Mesendoderm (in vitro differentiated cells): ENCODE measurements around the gene L2HGDH.
A peak's percentile ranks its signal among the peaks of the same experiment; 100 is the strongest.

Source experiments
- DNase-seq: peaks from one replicate; pipeline ENCODE4 v3.0.0; 2013
- H2AK5ac ChIP-seq: 2 replicates; pipeline ENCODE4 v1.6.1; 2013; ENCODE audit warnings: low read length, inconsistent platforms
- H2BK120ac ChIP-seq: 2 replicates; pipeline ENCODE4 v1.6.1; 2013; ENCODE audit warnings: low read depth, mild to moderate bottlenecking, low read length, moderate library complexity, mixed read lengths
- H2BK15ac ChIP-seq: replicated peaks from 2 replicates; pipeline ENCODE4 v1.6.1; 2013; ENCODE audit warnings: low read depth, mild to moderate bottlenecking, moderate library complexity
- H2BK5ac ChIP-seq: 2 replicates; pipeline ENCODE4 v1.6.1; 2013; ENCODE audit warnings: low read length, inconsistent platforms
- H3K18ac ChIP-seq: 2 replicates; pipeline ENCODE4 v1.6.1; 2013; ENCODE audit warnings: mild to moderate bottlenecking, low read length, mixed read lengths
- H3K23ac ChIP-seq: one replicate; pipeline ENCODE4 v1.6.1; 2013; ENCODE audit warnings: low read length
- H3K27ac ChIP-seq: 2 replicates; pipeline ENCODE4 v1.5.1; 2013; ENCODE audit warnings: low read depth, mild to moderate bottlenecking, inconsistent platforms, low read length, moderate library complexity
- H3K27me3 ChIP-seq: 2 replicates; pipeline ENCODE4 v1.6.1; 2013; ENCODE audit warnings: low read length, control low read depth, mild to moderate bottlenecking, inconsistent platforms; ENCODE audit not compliant: insufficient read depth, poor library complexity
- H3K36me3 ChIP-seq: 2 replicates; pipeline ENCODE4 v1.6.1; 2013; ENCODE audit warnings: low read length, inconsistent platforms; ENCODE audit not compliant: control insufficient read depth, insufficient read depth
- H3K4ac ChIP-seq: one replicate; pipeline ENCODE4 v1.6.1; 2013; ENCODE audit warnings: low read depth, mild to moderate bottlenecking, low read length, moderate library complexity
- H3K4me1 ChIP-seq: 2 replicates; pipeline ENCODE4 v1.6.1; 2013; ENCODE audit warnings: low read depth, low read length, inconsistent platforms; ENCODE audit not compliant: control insufficient read depth
- H3K4me2 ChIP-seq: 2 replicates; pipeline ENCODE4 v1.6.1; 2013; ENCODE audit warnings: low read length
- H3K4me3 ChIP-seq: 2 replicates; pipeline ENCODE4 v1.5.1; 2013; ENCODE audit warnings: mild to moderate bottlenecking, low read length
- H3K56ac ChIP-seq: one replicate; pipeline ENCODE4 v1.6.1; 2013; ENCODE audit warnings: low read length
- H3K79me1 ChIP-seq: 2 replicates; pipeline ENCODE4 v1.6.1; 2013; ENCODE audit warnings: low read length, inconsistent platforms
- H3K79me2 ChIP-seq: 2 replicates; pipeline ENCODE4 v1.6.1; 2013; ENCODE audit warnings: mild to moderate bottlenecking, low read length; ENCODE audit not compliant: control insufficient read depth, insufficient read depth
- H3K9ac ChIP-seq: 2 replicates; pipeline ENCODE4 v1.6.1; 2013; ENCODE audit warnings: low read length, inconsistent platforms
- H4K5ac ChIP-seq: one replicate; pipeline ENCODE4 v1.6.1; 2013; ENCODE audit warnings: low read length
- H4K8ac ChIP-seq: one replicate; pipeline ENCODE4 v1.6.1; 2013; ENCODE audit warnings: low read depth, mild to moderate bottlenecking, control low read depth, low read length, moderate library complexity
- WGBS: extraction: QIAGEN DNeasy Blood & Tissue Kit; methylation state at CpG from one replicate; pipeline ENCODE4 v1.1.7; 2013; ENCODE audit warnings: low lambda C conversion rate, missing lambda C conversion rate; ENCODE audit not compliant: insufficient coverage; ENCODE audit errors: extremely low coverage; 5-methylcytosine and 5-hydroxymethylcytosine counted together

Gene L2HGDH

GRCh38 chr14:50344116-50344775 is 32.2 kb upstream of the L2HGDH start:
- Histone ChIP-seq H3K56ac (no peak overlapping the region), H2BK15ac (no peak overlapping the region), H4K8ac (no peak overlapping the region), H3K36me3 (no peaks in the 10 kb centered on the region), H3K4me2 (no peak overlapping the region), H2BK5ac (no peak overlapping the region), H3K23ac (no peak overlapping the region), H4K5ac (no peak overlapping the region), H3K4me3 (no peak overlapping the region), H3K27ac (no peak overlapping the region), H3K79me2 (no peaks in the 10 kb centered on the region), H3K18ac (no peak overlapping the region), H2AK5ac (no peak overlapping the region), H3K27me3 (no peaks in the 10 kb centered on the region), H3K9ac (no peak overlapping the region), H2BK120ac (no peak overlapping the region), H3K4me1 (no peaks in the 10 kb centered on the region), H3K79me1 (no peaks in the 10 kb centered on the region), H3K4ac (no peak overlapping the region)
- DNase-seq, result no peak
- no CpG with 5 or more reads among the region's 7 CpGs for WGBS

- no peak overlapping the region for H2BK120ac ChIP-seq
- no peak overlapping the region for H3K18ac ChIP-seq
- no CpG with 5 or more reads among the region's 1 CpG for WGBS
- no peak overlapping the region for H3K27ac ChIP-seq
- no peak overlapping the region for H3K4ac ChIP-seq
- no peak for DNase-seq
- H3K23ac ChIP-seq, result no peak overlapping the region
- no peaks in the 10 kb centered on the region for H3K79me1 ChIP-seq
- H3K36me3 ChIP-seq, result no peaks in the 10 kb centered on the region
- no peaks in the 10 kb centered on the region for H3K4me1 ChIP-seq
- H2BK5ac ChIP-seq, result no peak overlapping the region
- H2AK5ac ChIP-seq, result no peak overlapping the region
- H2BK15ac ChIP-seq, result no peak overlapping the region
- H3K56ac ChIP-seq, result no peak overlapping the region
- no peaks in the 10 kb centered on the region for H3K79me2 ChIP-seq
- H3K9ac ChIP-seq, result no peak overlapping the region
- no peak overlapping the region for H3K4me3 ChIP-seq
- no peak overlapping the region for H4K5ac ChIP-seq
- no peaks in the 10 kb centered on the region for H3K27me3 ChIP-seq
- H3K4me2 ChIP-seq, result no peak overlapping the region
- no peak overlapping the region for H4K8ac ChIP-seq
Observed at GRCh38 chr14:50343434-50343833, 31.4 kb upstream of the L2HGDH start.

DNA sequence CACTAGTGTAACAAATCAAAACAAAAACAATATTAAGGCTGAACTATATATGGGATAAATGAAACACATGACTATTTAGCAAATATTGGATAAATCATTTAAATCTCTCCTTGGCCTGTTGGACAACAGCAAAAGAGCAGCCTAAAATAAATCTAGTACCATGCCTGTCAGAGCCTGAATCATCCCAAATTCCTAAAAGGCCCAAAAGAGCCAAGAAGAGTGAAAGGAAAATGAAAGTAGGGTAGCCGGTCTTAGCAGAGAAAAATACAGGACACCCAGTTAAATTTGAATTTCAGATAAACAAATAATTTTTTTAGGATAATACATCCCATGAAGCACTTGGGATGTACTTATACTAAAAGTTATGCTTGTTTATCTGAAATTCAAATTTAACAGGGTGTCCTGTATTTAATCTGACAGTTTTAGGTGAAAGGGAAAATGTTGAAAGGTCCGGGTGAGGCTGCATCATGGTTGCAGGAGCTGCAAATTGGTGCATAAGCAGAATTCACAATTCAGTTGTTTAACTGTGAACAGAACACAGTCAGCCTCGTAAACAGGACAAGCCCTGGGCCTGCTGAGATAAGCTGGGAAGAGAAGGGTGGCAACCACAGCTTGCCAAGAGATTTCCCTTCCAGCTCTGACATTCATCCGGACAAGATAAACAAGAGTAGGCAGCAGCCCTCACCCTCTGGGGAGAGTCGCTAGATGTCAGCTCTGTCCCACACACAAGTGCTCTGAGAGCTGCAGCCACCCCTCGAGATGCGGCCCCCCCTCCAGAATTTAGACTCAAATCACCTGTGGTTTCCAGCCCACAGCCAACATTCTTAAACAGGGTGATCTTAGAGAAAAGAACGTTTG is 30.4 kb upstream of the L2HGDH start:
- WGBS, result no CpG with 5 or more reads among the region's 8 CpGs
- H4K8ac ChIP-seq, result no peak overlapping the region
- no peak overlapping the region for H3K23ac ChIP-seq
- H3K4me3 ChIP-seq, result no peak overlapping the region
- H2BK5ac ChIP-seq, result no peak overlapping the region
- no peaks in the 10 kb centered on the region for H3K79me1 ChIP-seq
- no peak overlapping the region for H3K9ac ChIP-seq
- no peak overlapping the region for H4K5ac ChIP-seq
- H3K36me3 ChIP-seq, result no peaks in the 10 kb centered on the region
- DNase-seq, result peak; percentile 81
- H3K79me2 ChIP-seq, result no peaks in the 10 kb centered on the region
- H3K56ac ChIP-seq, result no peak overlapping the region
- no peak overlapping the region for H2AK5ac ChIP-seq
- no peaks in the 10 kb centered on the region for H3K4me1 ChIP-seq
- H3K18ac ChIP-seq, result no peak overlapping the region
- H2BK120ac ChIP-seq, result no peak overlapping the region
- no peak overlapping the region for H3K4ac ChIP-seq
- no peak overlapping the region for H2BK15ac ChIP-seq
- H3K27me3 ChIP-seq, result no peaks in the 10 kb centered on the region
- no peak overlapping the region for H3K4me2 ChIP-seq
- no peak overlapping the region for H3K27ac ChIP-seq

DNA sequence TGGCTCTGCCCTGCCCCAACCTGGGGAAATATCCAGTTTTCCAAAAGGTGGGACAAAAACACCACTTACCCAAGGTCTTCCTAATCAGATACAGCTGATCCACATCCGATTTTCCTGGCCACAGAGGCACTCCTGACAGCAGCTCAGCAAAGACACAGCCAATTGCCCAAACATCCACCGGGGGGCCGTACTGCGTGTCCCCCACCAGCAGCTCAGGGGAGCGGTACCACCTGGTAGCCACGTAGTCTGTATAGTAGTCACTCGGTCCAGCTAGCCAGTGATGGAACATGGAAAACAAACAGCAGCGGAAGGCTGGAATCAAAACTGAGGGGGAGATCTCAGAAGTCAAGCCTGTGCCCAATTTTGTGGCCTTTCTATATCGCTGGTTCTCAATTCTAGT is 28.9 kb upstream of the L2HGDH start:
- Histone ChIP-seq H3K79me2 (no peaks in the 10 kb centered on the region), H4K5ac (no peak overlapping the region), H3K79me1 (no peaks in the 10 kb centered on the region), H3K27me3 (no peaks in the 10 kb centered on the region), H3K9ac (no peak overlapping the region), H4K8ac (no peak overlapping the region), H3K23ac (no peak overlapping the region), H3K4me1 (no peaks in the 10 kb centered on the region), H2BK15ac (no peak overlapping the region), H3K27ac (no peak overlapping the region), H3K4me2 (no peak overlapping the region), H3K36me3 (no peaks in the 10 kb centered on the region), H3K18ac (no peak overlapping the region), H2AK5ac (no peak overlapping the region), H3K56ac (no peak overlapping the region), H3K4ac (no peak overlapping the region), H2BK120ac (no peak overlapping the region), H3K4me3 (no peak overlapping the region), H2BK5ac (no peak overlapping the region)
- no CpG with 5 or more reads among the region's 9 CpGs for WGBS
- peak; percentile 33 for DNase-seq

DNA sequence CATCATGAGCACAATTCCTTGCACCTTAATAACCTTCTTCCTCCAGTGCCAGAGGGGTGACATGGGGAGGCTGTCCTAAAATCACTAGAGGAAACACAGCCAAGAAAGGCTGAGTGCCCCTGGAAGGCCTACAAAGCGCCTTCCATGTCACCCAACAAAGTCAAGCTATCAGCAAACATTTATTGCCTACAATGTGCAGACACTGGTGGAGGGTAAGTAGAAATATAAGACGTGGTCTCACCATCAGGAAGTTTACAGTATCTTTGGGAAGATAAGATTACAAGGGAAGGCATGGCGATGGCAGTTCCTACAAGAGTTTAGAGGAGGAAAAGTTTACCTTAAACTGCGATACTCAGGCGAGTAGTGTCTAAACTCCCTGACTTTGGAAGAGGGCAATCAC is 28.0 kb upstream of the L2HGDH start:
- Histone ChIP-seq H3K23ac (no peak overlapping the region), H4K5ac (no peak overlapping the region), H3K4me1 (no peaks in the 10 kb centered on the region), H3K56ac (no peak overlapping the region), H3K18ac (no peak overlapping the region), H3K36me3 (no peaks in the 10 kb centered on the region), H2BK120ac (no peak overlapping the region), H2BK15ac (no peak overlapping the region), H3K27ac (no peak overlapping the region), H3K4me2 (no peak overlapping the region), H2AK5ac (no peak overlapping the region), H3K79me1 (no peaks in the 10 kb centered on the region), H3K4me3 (no peak overlapping the region), H2BK5ac (no peak overlapping the region), H3K4ac (no peak overlapping the region), H3K79me2 (no peaks in the 10 kb centered on the region), H3K27me3 (no peaks in the 10 kb centered on the region), H3K9ac (no peak overlapping the region), H4K8ac (no peak overlapping the region)
- DNase-seq, result no peak
- no CpG with 5 or more reads among the region's 5 CpGs for WGBS
